ENCODE data around the gene ATP6V0E1. TPM values are rescaled to one million over a fixed set of nuclear protein-coding genes. Genes with fewer than 3 reads are reported as not detected.
A peak's percentile ranks its signal among the peaks of the same experiment; 100 is the strongest.

The ATP6V0E1 gene
- total RNA-seq, 1 donor from 2014 or later, result 100 TPM

DNA sequence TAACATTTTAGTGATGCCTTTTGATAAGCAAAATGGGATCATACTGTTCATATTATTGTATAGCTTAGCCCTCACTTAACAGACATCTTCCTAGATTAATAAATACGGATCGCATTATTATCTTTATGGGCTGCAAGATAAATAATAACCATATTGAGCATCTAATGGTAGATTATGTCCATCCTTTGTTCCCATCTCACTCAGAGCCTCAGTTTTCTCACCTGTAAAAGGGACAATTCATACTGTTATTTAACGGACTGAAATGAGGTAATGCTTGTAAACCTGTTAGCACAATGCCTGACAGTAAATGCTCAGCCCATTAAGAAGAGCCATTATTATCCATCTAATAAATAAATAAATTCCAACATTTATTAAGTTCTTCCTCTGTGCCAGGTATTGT lies 27.3 kb upstream of the ATP6V0E1 start:
- TF ChIP-seq, protein P1, sequence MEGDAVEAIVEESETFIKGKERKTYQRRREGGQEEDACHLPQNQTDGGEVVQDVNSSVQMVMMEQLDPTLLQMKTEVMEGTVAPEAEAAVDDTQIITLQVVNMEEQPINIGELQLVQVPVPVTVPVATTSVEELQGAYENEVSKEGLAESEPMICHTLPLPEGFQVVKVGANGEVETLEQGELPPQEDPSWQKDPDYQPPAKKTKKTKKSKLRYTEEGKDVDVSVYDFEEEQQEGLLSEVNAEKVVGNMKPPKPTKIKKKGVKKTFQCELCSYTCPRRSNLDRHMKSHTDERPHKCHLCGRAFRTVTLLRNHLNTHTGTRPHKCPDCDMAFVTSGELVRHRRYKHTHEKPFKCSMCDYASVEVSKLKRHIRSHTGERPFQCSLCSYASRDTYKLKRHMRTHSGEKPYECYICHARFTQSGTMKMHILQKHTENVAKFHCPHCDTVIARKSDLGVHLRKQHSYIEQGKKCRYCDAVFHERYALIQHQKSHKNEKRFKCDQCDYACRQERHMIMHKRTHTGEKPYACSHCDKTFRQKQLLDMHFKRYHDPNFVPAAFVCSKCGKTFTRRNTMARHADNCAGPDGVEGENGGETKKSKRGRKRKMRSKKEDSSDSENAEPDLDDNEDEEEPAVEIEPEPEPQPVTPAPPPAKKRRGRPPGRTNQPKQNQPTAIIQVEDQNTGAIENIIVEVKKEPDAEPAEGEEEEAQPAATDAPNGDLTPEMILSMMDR (conservative IDR thresholded peaks at IDR 0.05; ENCODE audit: low read depth, low read length), result no peak
- H3K4me3 ChIP-seq (ENCODE audit: low read depth, low read length), result no peak overlapping the region
- no peak for DNase-seq (ENCODE audit: low read depth)

DNA sequence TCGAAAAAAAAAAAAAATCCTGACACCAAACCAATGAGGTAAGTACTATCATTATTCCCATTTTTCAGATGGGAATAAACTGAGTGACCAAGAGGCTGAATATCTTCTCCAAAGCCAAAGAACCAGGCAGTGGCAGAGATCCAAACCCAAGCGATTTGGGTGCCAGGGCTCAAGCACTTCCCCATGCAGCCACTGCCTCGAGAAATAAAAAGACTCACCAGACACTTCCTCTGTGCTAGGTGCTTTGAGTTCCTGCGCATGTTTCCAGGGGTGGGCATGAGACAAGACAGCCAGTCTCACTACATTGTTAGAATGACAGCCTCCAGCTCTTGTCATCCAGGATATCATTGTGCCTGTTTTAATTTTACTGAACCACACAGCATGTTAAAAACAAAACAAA lies 26.6 kb upstream of the ATP6V0E1 start:
- no peak for DNase-seq (ENCODE audit: low read depth)
- TF ChIP-seq, protein P1 (conservative IDR thresholded peaks at IDR 0.05; ENCODE audit: low read depth, low read length), result no peak
- H3K4me3 ChIP-seq (ENCODE audit: low read depth, low read length), result no peak overlapping the region

DNA sequence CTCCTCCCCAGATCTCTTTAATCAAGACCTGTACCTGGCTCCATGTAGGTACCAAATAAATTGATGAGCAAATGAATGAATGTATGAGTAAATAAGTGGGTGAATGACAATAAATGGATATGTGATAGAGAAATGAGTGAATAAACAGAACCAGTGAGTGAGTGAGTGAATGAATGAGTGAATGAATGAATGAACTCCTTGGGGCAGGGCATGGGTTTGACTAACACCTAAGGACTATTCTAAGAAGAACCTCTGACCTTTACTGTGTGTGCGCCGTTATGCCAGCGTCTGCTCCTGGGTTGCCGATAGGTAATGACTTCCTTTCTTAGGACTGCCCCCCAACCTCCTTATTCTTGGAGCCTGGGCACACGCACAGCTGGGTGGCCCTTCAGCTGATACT lies 26.1 kb upstream of the ATP6V0E1 start:
- no peak for DNase-seq (ENCODE audit: low read depth)
- no peak overlapping the region for H3K4me3 ChIP-seq (ENCODE audit: low read depth, low read length)
- TF ChIP-seq, protein P1 (conservative IDR thresholded peaks at IDR 0.05; ENCODE audit: low read depth, low read length), result no peak

DNA sequence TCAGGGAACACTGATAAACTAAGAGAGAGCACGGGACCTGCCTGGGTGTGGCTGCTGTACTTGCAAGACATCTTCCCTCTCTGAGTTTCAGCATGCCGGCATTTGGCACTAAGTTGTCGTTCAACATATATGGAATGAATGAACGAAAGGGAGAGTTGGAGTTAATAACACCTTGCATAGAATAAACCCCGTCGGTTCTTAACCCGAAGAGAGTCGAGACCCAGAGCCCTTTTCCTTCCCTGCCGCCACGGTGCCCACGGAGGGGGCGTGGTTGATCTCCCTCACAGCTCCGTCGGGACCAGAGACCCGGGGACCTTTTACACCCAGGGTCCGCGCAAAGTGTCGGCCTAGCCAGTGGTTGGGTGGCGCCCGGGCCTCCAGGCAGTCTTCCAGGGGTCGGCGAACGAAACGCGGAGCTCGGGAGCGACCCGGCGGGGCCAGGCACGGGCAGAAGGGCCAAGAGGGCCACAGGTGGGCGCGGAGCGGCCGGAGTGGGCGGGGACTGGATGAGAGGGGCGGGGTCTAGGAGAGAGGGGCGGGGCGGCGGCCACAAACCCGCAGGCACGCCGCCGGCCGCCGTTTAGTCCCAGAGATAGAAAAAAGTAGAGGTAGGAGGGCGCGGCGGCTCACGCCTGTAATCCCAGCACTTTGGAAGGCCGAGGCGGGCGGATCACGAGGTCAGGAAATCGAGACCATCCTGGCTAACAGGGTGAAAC lies 25.1 kb upstream of the ATP6V0E1 start:
- DNase-seq (ENCODE audit: low read depth), result no peak
- TF ChIP-seq, protein P1 (conservative IDR thresholded peaks at IDR 0.05; ENCODE audit: low read depth, low read length), result no peak
- peak overlapping the region; percentile 81 for H3K4me3 ChIP-seq (ENCODE audit: low read depth, low read length)

DNA sequence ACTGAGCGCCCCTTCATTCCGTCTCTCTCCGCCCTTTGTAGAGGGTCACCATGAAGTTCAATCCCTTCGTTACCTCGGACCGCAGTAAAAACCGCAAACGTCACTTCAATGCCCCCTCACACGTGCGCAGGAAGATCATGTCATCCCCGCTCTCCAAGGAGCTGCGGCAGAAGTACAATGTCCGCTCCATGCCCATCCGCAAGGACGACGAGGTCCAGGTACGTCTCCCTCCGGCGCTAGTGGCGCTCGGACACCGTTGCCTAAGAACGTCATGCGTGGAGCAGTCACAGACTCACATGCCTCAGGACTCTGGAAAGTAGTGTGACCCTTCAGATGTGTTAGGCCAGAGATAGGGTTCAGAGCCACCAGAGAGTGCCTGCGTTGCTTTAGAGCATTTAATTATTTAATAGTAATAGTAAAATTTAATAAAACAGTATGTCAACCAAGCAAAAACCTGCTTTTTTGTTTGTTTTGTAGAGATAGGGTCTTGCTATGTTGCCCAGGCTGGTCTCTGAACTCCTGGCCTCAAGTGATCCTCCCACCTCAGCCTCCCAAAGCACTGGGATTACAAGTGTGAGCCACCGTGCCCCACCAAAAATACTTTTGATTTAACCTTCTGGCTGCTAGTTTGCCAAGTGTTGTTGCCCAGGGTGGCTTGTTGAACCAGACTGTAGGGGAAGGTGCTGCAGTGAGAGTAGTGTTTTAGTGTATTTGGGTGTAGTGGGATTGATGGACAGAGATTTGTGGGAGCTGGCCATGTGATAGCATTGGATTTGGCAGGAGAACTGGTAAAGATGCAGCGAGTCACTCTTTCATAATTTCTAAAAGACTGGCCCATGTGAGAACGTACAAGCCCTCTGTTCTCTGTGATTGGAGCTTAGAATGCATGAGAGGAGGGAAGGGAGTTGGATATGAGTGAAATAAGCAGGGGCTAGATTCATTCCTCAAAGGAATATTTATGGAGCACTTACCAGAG lies 23.5 kb upstream of the ATP6V0E1 start:
- peak overlapping the region; percentile 81 for H3K4me3 ChIP-seq (ENCODE audit: low read depth, low read length)
- TF ChIP-seq, protein P1 (conservative IDR thresholded peaks at IDR 0.05; ENCODE audit: low read depth, low read length), result no peak
- DNase-seq (ENCODE audit: low read depth), result no peak

DNA sequence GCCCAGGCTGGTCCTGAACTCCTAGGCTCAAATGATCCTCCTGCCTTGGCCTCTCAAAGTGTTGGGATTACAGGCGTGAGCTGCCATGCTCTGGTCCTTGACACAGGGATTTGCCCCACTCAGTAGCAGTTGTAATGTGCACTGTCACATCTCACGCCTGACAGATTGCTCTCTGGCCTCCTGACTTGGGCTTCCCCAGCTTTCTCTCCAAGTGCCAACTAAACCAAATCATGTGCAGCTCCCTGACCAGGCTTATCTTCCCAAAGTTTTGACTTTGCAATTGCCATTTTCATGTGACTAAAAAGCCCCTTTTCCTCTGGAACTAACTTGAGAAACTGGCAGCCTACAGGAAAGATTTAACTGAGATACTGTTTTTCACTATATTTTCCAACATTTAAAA lies 13.7 kb upstream of the ATP6V0E1 start:
- no peak for DNase-seq (ENCODE audit: low read depth)
- TF ChIP-seq, protein P1 (conservative IDR thresholded peaks at IDR 0.05; ENCODE audit: low read depth, low read length), result no peak
- no peak overlapping the region for H3K4me3 ChIP-seq (ENCODE audit: low read depth, low read length)
